ENCODE measurements around the gene RNU6-9. TPM values are rescaled to one million over a fixed set of nuclear protein-coding genes. Genes with fewer than 3 reads are reported as not detected.
"Not testable (repeated sequence)": the region's sequence is repeated elsewhere in the genome, so short reads cannot be mapped to it uniquely, and the experiment has no call there.

Gene RNU6-9
- not detected in 2 replicates for total RNA-seq
- long read RNA-seq: 0 reads

DNA sequence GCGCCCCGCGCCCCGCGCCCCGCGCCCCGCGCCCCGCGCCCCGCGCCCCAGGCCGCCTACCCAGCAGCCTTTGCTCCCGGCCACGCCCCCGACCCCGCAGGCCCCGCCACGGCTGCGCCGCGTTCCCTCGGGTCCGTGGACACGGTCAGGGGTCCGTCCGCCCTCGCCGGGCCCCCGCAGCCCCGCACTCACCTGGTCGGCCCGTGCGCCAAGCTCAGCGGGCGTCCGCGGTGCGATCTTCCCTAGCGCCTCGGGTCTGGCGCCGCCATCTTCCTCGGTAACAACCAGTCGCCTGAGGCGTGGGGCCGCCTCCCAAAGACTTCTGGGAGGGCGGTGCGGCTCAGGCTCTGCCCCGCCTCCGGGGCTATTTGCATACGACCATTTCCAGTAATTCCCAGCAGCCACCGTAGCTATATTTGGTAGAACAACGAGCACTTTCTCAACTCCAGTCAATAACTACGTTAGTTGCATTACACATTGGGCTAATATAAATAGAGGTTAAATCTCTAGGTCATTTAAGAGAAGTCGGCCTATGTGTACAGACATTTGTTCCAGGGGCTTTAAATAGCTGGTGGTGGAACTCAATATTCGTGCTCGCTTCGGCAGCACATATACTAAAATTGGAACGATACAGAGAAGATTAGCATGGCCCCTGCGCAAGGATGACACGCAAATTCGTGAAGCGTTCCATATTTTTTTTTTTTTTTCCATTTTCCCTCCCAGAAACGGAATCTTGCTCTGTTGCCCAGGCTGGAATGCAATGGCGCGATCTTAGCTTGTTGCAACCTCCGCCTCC lies at the start of gene RNU6-9, which contains the start of gene MED16:
Gene RNU6-9, plus strand, starts transcription at position 591 of the 796 bp plus-strand sequence.
Gene MED16, minus strand, starts transcription at position 294 of the 796 bp plus-strand sequence. CDS start 2,056 bp downstream, outside the sequence.
- H3K4me3 Mint-ChIP-seq: peak within 1 kb of the TSS; percentile 91
- no peaks in the 10 kb centered on the region for H3K9me3 Mint-ChIP-seq
- H3K4me1 Mint-ChIP-seq: peaks cover 10% of the 10 kb centered on the region
- no peaks in the 10 kb centered on the region for H3K36me3 Mint-ChIP-seq (ENCODE audit: low read depth)
- peak within 1 kb of the TSS; percentile 100 for H3K27ac Mint-ChIP-seq (ENCODE audit: unreplicated experiment)
- TF ChIP-seq, protein P1, sequence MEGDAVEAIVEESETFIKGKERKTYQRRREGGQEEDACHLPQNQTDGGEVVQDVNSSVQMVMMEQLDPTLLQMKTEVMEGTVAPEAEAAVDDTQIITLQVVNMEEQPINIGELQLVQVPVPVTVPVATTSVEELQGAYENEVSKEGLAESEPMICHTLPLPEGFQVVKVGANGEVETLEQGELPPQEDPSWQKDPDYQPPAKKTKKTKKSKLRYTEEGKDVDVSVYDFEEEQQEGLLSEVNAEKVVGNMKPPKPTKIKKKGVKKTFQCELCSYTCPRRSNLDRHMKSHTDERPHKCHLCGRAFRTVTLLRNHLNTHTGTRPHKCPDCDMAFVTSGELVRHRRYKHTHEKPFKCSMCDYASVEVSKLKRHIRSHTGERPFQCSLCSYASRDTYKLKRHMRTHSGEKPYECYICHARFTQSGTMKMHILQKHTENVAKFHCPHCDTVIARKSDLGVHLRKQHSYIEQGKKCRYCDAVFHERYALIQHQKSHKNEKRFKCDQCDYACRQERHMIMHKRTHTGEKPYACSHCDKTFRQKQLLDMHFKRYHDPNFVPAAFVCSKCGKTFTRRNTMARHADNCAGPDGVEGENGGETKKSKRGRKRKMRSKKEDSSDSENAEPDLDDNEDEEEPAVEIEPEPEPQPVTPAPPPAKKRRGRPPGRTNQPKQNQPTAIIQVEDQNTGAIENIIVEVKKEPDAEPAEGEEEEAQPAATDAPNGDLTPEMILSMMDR (conservative IDR thresholded peaks at IDR 0.05): no peak
- H3K27me3 Mint-ChIP-seq (ENCODE audit: low read depth): peaks cover 6% of the 10 kb centered on the region
- DNase-seq (ENCODE audit: low read depth, low spot score): peak; percentile 86

DNA sequence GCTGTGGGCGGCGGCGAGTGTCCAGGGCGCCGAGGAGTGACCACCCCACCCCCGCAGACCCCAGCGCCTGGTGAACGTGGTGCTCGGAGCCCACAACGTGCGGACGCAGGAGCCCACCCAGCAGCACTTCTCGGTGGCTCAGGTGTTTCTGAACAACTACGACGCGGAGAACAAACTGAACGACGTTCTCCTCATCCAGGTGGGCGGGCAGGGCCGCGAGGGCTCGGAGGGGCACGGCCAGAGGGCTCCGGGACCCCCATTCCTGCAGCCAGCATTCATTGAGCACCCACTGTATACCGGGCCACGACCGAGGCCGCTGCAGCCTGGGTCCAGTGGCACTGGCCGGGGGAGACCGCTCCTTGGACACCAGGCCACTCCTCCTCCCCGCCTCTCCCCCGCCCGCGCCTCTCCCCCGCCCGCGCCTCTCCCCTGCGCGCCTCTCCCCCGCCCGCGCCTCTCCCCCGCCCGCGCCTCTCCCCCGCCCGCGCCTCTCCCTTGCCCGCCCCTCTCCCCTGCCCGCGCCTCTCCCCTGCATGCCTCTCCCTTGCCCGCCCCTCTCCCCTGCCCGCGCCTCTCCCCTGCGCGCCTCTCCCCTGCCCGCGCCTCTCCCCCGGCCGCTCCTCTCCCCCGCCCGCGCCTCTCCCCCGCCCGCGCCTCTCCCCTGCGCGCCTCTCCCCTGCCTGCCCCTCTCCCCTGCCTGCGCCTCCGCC lies 49.3 kb upstream of the RNU6-9 start:
- H3K27me3 Mint-ChIP-seq (ENCODE audit: low read depth): peaks cover 65% of the 10 kb centered on the region
- H3K27ac Mint-ChIP-seq (ENCODE audit: unreplicated experiment): no peak overlapping the region
- no peak overlapping the region for H3K4me3 Mint-ChIP-seq
- no peaks in the 10 kb centered on the region for H3K36me3 Mint-ChIP-seq (ENCODE audit: low read depth)
- TF ChIP-seq, protein P1 (conservative IDR thresholded peaks at IDR 0.05): no peak
- H3K9me3 Mint-ChIP-seq: no peaks in the 10 kb centered on the region
- H3K4me1 Mint-ChIP-seq: peaks cover 8% of the 10 kb centered on the region
- DNase-seq (ENCODE audit: low read depth, low spot score): no peak

DNA sequence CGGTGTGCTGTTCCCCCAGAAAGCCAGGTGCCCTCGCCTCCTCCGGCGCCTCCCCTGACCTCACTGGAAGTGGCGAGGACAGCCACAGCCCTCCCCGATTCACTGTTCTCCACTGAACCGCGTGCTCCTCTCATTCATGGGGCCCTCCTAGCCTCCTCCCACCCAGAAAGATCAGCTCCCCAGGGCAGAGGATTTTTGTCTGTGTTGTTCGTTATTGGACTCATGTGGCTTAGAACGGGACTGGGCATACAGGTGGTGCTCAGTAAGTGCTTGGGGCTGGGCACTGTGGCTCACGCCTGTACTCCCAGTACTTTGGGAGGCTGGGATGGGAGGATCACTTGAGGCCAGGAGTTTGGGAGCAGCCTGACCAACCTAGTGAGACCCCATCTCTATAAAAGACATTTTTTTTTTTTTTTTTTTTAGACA lies 48.7 kb upstream of the RNU6-9 start:
- TF ChIP-seq, protein P1 (conservative IDR thresholded peaks at IDR 0.05): no peak
- H3K9me3 Mint-ChIP-seq: no peaks in the 10 kb centered on the region
- no peak overlapping the region for H3K27ac Mint-ChIP-seq (ENCODE audit: unreplicated experiment)
- no peaks in the 10 kb centered on the region for H3K36me3 Mint-ChIP-seq (ENCODE audit: low read depth)
- no peak overlapping the region for H3K4me3 Mint-ChIP-seq
- H3K4me1 Mint-ChIP-seq: peaks cover 8% of the 10 kb centered on the region
- DNase-seq (ENCODE audit: low read depth, low spot score): no peak
- H3K27me3 Mint-ChIP-seq (ENCODE audit: low read depth): peaks cover 70% of the 10 kb centered on the region

DNA sequence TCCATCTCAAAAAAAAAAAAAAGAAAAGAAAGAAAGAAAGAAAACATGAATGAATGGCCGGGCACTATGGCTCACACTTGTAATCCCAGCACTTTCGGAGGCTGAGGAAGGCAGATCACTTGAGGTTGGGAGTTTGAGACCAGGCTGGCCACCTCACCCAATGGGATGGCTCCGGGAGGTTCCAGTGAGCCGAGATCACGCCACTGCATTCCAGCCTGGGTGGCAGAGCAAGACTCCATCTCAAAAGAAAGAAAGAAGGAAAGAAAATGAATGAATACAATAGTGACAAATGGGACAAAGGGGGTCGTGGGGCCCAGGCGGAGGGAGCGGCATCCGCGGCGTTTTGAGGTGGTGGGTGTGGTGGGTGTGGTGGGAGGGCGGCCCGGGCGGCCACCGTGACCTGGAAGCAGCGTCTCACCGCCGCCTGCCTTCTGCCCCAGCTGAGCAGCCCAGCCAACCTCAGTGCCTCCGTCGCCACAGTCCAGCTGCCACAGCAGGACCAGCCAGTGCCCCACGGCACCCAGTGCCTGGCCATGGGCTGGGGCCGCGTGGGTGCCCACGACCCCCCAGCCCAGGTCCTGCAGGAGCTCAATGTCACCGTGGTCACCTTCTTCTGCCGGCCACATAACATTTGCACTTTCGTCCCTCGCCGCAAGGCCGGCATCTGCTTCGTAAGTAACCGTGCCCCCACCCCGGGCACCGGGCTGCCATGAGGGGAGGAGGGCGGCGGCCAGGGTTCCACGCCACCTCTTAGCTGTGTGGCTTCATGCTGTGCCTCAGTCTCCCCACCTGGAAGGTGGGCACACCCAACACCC lies 47.4 kb upstream of the RNU6-9 start:
- no peak for DNase-seq (ENCODE audit: low read depth, low spot score)
- Mint-ChIP-seq H3K36me3 (ENCODE audit: low read depth) (no peaks in the 10 kb centered on the region), H3K27ac (ENCODE audit: unreplicated experiment) (no peak overlapping the region), H3K4me3 (no peak overlapping the region), H3K27me3 (ENCODE audit: low read depth) (peaks cover 72% of the 10 kb centered on the region), H3K4me1 (peaks cover 8% of the 10 kb centered on the region), H3K9me3 (no peaks in the 10 kb centered on the region)
- TF ChIP-seq, protein P1 (conservative IDR thresholded peaks at IDR 0.05): no peak

DNA sequence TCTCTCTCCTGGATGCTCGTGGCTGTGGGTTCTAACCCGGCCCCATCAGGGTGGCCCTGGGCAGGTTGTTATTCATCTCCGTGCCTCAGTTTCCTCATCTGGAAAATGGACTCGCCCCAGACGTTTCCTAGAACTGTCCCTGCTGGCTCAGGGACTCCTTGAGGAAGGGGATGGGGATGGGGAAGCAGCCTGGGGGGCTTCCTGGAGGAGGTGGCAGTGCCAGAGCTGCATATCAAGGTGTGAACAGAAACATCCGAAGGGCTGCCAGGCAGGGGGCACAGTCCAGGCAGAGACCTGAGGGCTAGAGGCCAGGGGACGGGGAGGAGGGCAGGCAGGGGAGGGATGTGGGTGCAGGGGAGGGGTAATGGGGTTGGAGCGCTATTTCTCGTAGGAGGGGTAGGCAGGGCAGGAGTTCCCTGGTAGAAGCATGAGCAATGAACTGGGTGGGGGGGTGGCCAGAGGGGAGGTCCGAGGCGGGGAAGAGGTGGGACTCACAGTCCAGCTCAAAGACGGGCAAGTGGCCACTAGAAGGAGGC lies 44.8 kb upstream of the RNU6-9 start:
- TF ChIP-seq, protein P1 (conservative IDR thresholded peaks at IDR 0.05): no peak
- DNase-seq (ENCODE audit: low read depth, low spot score): no peak
- no peak overlapping the region for H3K4me3 Mint-ChIP-seq
- no peak overlapping the region for H3K27ac Mint-ChIP-seq (ENCODE audit: unreplicated experiment)
- H3K4me1 Mint-ChIP-seq: peaks cover 4% of the 10 kb centered on the region
- no peaks in the 10 kb centered on the region for H3K36me3 Mint-ChIP-seq (ENCODE audit: low read depth)
- no peaks in the 10 kb centered on the region for H3K9me3 Mint-ChIP-seq
- peaks cover 54% of the 10 kb centered on the region for H3K27me3 Mint-ChIP-seq (ENCODE audit: low read depth)

DNA sequence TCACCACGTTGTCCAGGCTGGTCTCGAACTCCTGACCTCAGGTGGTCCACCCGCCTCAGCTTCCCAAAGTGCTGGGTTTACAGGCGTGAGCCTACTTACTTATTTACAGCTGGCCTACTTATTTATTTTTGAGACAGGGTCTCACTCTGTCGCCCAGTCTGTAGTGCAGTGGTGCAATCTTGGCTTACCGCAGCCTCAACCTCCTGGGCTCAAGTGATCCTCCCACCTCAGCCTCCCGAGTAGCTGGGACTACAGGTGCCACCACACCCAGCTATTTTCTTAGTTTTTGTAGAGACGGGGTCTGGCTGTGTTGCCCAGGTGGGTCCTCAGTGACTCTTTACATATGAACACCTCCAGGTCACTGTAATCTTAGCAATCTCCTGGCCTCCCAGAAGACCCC lies 44.1 kb upstream of the RNU6-9 start:
- H3K27ac Mint-ChIP-seq (ENCODE audit: unreplicated experiment); H3K36me3 Mint-ChIP-seq (ENCODE audit: low read depth); DNase-seq (ENCODE audit: low read depth, low spot score); H3K9me3 Mint-ChIP-seq; H3K4me1 Mint-ChIP-seq; H3K4me3 Mint-ChIP-seq: not testable (repeated sequence)
- H3K27me3 Mint-ChIP-seq (ENCODE audit: low read depth): peaks cover 50% of the 10 kb centered on the region
